Skin epidermis (tissue), 12 donors: Measurements from ENCODE around the gene YBX2.
A peak's percentile ranks its signal among the peaks of the same experiment; 100 is the strongest.

Experiments used
- H3K27ac ChIP-seq, 21 experiments: fragments of 200-600 bp; sonication (generic) in 11 of 21; one replicate each; pipeline ENCODE4 v1.5.0; 2020; ENCODE audit warnings: mild to moderate bottlenecking in 3 of 21, inconsistent platforms in 2 of 21, moderate library complexity in 2 of 21
- H3K4me3 ChIP-seq, 7 experiments: fragments of 200-600 bp; sonication (generic) in 2 of 7; one replicate each; pipeline ENCODE4 v1.5.0; 2020; ENCODE audit warnings: inconsistent platforms in 2 of 7, mild to moderate bottlenecking in 2 of 7, moderate library complexity in 1 of 7

YBX2 gene

DNA sequence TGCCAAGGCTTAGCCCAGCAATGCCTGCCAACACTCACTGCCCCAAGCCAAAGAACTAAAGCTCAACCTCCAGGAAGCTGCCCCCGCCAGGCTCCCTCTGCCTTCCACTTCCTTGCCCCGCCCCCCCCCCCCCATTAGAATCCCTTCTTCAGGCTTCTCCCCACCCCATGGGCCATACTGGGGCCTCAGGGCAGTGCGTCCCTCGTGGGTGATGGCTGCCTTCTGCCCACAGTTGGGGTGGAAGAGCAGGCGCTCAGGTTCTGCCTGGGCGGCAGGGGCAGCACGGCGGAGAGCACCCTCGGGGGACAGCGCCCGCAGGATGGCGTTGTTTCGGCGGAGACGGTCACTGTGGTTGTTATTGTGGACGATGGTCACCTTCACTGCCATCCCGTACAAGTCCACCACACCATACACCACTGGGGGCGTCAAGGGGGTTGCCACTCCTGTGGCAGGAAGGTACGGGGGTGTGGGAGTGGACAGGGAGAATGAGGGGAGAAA lies 30.6 kb upstream of the YBX2 start:
- no peak overlapping the region for H3K4me3 ChIP-seq
- no peak overlapping the region for H3K27ac ChIP-seq

DNA sequence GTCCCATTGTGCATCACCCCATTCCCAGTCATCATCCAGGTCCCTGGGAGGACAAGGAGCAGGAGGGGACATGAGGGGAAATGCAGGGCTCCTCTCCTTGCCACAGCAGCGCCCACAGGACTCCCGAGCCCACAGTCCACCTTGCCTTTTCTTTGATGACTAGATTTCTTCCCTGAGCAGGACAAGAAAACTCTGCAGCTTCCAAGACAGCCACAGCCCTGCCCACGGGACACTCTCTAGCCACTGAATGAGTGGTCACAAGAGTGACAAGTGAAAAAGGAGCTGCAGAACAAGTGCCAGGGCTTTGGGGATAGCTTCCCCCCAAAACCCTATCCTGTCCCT lies 30.0 kb upstream of the YBX2 start:
- Histone ChIP-seq H3K27ac (no peak overlapping the region), H3K4me3 (no peak overlapping the region)

DNA sequence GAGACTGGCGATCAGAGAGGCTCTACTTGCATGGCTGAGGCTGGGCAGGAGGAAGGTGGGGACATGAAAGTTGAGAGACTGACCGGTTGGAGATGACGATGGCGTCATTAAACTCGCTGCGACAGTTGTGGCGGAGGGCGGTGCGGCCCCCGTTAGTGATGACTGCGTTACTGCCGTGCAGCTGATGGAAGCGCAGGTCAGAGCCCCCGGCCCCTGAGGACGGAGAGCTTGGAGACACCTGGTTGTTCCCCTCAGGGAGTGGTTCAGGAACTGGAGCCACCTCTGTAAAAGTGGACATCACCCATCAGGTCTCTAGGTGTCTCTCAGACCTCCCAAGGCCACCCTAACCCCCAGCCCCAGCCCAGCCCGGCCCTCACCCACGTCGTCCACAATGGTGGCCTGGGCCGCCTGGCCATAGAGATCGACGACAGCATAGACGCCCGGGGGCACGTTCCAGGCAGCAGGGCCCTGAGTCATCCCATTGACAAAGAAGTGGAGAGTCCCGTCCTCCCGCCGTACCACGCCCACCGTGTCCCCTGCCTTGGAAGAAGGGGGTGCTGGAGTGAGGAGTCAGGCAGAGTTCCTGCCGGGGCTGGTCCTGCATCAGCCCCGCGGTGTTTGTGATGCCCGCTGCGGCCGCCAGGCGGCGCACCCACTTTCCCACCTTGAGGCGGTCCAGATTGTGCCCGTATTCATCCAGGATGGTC lies 29.4 kb upstream of the YBX2 start:
- Histone ChIP-seq H3K4me3 (no peak overlapping the region), H3K27ac (no peak overlapping the region)

DNA sequence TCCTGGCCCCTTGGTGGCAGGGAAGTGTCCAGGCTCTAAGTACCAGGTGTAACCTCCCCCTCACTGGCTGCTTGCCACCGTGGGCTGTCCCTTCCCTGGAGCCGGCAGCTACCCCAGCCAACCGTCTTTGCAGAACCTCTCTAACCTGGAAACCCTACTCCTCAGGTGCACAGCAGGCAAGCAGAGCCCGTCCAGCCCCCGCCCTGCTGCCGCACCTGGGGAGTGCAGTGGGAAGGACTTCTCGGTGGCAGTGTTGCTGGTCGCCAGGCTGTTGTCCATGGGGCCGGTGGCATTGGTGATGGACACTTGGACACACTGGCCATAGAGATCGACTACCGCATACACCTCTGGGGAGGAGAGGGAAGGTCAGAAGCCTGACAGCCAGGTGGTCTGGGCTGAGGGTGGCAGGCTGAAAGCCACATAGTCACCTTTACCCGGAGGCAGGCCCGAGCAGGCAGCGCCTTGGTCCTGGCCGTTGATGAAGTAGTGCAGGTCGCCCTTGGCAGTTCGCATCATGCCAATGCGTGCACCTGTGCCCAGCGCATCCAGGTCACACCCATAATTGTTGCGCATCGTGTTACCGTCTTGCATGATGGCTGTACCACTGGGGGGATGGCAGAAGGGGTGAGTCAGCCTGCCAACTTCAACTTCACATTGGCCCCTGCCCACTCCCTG lies 28.2 kb upstream of the YBX2 start:
- H3K4me3 ChIP-seq = no peak overlapping the region
- no peak overlapping the region for H3K27ac ChIP-seq

DNA sequence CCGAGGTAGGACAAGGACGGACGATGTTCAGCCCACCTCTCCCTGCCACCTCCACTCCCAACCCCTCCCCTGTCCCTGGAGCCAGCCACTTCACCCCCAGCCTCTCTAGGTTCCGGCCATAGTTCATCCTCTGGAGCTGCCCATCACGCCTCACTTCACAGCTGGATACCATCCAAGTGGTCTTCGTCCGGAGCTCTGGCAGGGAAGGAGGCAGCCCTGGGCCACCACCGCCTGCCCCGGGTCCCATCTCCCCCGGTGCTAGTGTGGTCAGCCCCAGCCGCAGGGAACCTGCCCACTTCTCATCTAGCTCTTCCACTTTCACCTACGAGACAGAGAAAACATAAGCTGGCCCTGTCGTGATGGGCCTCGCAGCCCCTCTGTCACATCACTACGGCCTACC lies 27.0 kb upstream of the YBX2 start:
- no peak overlapping the region for H3K4me3 ChIP-seq
- no peak overlapping the region for H3K27ac ChIP-seq

DNA sequence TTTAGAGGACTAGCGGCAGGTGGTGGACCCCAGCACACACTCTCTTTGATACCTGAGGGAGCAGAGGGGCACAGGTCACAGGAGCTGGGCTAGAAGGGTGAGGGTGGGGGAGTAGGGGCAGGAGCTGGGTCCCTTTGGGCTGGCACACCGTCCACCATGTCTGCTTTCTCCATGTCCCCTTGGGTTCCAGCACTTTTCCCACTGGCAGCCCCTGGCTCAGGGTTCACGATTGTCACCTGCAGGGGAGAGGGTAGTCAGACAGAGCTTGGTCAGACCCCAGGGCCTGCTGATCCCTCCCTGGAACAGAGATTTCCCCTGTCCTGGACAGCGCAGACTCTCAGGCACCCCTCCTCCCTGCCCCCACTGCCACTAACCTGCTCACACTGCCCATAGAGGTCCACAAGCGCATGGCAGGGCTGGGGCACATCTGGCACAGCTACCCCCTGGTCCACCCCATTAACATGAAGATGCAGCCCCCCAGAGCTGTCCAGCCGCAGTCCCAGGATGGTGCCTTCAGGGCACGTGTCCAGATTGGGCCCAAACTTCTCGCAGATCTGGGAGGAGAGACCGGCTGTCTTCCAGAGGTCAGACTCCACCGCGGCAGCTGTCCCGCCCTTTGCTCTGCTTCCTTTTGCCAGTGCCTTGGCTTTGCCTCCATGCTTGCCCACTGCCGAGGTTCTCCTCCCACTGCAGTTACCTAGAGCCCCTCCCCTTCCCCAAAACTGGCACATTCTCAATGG lies 23.9 kb upstream of the YBX2 start:
- Histone ChIP-seq H3K27ac (peak overlapping the region in 1 of 21 experiments; percentile 5), H3K4me3 (no peak overlapping the region)

DNA sequence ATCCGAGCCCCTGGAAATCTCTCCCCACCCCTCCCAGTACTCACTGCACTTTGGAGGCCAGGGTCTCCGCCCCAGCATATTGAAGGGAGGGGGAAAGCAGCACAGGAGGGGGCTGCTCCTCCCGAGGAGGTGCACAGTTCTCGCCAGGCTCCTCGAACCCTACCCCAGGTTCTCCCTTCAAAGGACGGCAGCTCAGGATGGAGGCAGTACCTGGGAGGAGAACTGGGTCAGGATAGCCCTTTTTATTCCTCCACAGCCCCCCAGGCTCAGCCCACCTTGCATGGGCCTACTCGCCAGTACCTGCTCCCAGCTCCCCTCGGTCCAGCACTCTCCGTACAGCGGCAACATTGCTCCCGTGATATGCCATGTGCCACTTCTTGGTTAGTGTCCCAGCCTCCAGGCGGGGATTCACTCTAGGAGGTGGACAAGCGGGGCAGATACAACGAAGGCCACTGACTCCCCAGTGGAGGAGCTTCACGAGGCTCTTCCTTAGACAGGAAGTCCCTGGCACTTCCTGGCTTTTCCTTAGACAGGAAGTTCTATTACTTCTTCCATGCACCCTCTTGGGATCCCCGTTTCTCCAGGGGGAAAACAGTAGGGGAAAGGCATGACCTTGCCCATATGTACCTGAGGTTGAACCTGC lies 22.8 kb upstream of the YBX2 start:
- H3K27ac ChIP-seq = peak overlapping the region in 1 of 21 experiments; percentile 38
- H3K4me3 ChIP-seq = no peak overlapping the region

DNA sequence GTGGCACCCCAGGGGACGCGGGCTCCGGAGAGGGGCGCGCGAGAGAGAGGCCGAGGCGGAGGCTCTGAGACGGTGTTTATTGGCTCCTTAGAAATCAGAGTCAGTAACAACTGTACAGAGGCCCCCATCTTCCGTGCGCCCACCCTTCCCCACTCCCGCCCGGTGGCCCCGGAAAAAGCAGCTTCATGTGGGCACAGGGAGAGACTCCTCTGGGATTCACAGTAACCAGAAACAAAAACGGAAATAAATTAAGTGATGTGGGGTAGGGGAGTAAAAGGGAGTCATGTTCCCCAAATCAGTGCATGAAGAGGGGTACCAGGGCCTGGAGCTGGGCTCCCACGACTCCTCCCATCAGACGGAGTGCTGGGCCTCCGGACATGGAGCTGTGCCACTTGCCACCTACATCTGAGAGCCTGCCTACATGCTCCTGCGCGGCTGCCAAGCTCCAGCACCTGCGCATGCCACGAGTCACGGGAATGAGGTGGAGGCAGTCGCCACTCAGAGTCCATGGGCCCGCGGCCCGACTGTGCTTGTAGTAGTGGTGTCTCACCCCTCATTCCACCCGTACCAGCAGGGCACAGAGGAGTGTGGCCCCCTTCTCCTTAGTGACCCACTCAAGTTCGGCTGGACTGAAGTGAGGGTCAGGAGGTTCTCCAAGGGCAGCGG lies 21.3 kb upstream of the YBX2 start:
- peak overlapping the region; percentile 76 to 98 (median 92) for H3K27ac ChIP-seq

DNA sequence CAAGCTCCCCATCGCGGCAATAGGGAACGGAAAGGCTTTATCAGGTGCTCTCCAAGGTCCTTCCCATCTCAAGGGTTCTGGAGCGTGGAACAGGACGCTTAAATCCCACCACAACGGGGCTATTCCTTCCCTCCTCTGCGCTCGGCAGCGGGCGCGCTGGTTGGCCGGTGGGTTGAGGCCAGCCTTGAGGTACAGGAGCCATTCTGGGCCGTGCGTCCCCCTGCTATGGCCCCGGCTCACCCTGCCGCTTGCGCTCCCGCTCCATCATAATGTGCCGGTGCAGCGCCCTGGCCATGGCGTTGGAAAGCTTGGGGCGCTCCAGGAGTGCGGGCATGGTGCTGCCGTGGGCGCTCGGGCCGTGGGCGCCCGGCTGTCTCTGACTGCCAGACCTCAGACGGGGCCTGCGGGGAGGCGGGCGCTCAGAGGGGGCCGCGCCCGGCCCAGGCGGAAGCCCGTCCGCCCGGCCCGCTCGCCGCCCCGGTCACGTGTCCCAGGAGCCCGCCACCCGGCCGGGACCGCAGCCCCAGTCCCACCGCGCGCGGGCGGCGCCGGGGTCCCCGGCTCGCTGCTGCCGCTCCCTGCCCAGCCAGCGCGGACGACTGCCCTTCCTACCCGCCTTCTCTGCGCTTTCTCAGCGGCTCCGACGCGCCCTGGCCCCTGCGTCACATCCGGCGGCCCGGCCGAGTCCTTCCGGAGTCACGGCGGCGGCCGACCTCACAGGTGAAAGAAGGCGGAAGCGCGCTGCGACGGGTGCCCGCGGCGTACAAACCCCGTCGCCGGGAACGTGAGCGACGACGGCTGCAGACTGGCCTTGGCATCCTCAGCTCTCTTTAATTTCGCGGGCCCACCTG lies 20.5 kb upstream of the YBX2 start, which contains the start of gene GPS2:
Gene GPS2 (minus strand): TSS at position 642 of the 851 bp plus-strand sequence. CDS start 308 bp downstream, at position 334.
- Histone ChIP-seq H3K27ac (peak within 1 kb of the TSS; percentile 76 to 98 (median 92)), H3K4me3 (peak within 1 kb of the TSS; percentile 50 to 92 (median 82))

More for the DNA sequence above, 21.3 kb upstream of the YBX2 start:
- peak overlapping the region; percentile 50 to 92 (median 82) for H3K4me3 ChIP-seq

DNA sequence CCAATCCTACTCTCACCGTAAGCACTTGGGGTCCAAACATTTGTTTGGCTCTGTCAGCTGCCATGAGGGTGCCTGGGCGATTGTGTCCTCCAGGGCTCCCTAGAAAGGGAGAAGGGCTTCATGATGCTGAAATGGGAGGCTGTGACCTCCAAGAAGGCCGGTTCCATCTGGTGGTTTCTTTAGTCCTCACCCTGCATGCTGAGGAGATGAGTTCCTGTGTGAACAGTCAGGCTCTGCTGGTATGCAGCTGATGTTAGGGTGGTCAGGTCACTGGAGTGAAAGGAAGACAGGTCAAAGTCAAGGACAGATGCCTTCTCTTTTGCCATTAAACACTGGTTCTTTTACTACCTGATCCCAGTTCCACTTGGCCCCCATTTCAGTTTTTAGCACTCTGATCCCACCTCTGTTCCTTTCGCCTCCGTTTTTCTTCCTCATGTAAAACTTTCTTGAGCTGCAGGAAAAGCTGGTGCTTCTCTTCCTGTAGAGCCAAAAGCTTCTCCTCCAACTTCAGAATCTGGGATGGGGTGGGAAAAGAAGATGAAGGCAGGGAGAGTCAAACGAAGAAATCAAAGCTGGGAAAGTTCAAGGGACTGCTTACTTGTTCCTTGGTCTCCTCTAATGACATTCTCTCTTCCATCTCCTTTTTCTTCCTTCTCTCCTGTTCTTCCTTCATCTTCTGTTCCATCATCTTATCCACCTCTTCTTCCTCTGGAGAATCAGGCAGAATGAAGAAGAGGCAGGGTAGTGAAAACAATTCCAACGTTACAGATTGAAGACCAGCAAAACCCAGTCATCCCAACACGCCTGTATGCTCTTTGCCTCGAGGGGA lies 19.7 kb upstream of the YBX2 start:
- Histone ChIP-seq H3K4me3 (peak overlapping the region; percentile 50 to 92 (median 82)), H3K27ac (peak overlapping the region in 20 of 21 experiments; percentile 76 to 98 (median 92))

DNA sequence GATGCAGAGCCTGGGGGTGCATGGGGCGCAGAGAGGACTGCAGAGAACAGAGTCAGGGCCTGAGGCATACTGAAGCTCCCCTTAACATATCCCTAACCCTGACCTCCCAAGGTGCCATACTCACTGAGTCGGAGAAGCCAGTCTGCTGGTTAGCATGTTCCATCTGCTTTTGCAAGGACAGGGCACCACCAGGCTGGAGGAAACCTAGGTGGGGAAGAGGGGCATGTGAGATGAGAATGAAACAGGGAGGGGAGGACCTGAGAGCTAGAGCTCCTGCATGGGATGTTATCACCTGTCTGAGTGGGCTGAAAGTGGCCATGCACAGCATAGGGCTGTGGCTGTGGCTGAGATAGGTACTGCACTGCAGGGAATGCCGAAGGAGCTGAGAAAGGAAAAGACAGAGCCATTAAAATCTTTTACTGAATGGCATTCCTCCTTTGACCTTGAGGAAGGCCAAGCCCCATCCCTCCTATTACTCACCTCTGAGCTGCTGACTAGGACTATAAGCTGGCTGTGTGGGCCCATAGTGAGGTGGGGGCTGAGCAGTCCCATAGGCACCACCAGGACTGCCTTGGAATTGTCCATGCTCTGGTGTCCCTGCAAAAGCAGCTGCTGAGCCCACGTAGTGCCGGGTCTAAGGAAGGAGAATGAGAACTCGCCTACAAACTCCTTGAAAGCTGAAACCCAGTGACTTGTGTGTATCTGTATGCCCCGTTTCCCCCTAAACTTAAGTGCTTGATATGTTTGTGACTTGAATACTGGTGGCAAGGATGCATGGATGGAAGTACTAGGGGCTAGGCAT lies 18.9 kb upstream of the YBX2 start:
- peak overlapping the region in 1 of 21 experiments; percentile 38 for H3K27ac ChIP-seq

DNA sequence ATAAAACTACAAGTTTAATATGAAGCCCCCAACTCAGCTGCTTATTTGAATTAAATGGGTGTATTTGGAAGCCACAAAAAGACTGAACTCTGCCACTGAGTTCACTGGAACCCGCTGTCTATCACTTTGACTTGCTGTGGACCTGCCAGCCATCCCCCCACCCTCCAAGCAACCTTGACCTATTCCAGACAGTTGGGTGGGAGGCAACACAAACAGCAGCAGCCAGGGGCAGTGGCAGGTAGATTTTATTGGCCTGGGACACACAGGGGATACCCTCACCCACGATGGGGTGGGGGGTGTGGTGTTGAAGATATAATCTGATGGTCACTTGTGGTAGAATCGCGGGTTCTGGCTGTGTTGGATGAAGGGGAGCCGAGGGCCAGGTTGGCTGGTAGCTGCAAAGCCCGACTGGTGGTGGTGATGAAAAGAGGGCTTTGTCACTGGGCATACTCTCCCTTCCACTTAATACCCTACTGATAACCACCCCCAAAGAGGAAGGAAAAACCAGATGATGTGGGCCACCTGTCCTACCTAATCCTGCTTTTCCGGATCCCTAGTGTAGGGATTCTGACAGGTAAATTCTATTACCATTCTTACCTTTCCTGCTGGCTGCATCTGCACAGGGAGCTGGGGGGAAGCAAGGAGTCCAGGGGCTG lies 18.1 kb upstream of the YBX2 start:
- Histone ChIP-seq H3K4me3 (no peak overlapping the region), H3K27ac (no peak overlapping the region)

More for the DNA sequence above, 18.9 kb upstream of the YBX2 start:
- H3K4me3 ChIP-seq = no peak overlapping the region

DNA sequence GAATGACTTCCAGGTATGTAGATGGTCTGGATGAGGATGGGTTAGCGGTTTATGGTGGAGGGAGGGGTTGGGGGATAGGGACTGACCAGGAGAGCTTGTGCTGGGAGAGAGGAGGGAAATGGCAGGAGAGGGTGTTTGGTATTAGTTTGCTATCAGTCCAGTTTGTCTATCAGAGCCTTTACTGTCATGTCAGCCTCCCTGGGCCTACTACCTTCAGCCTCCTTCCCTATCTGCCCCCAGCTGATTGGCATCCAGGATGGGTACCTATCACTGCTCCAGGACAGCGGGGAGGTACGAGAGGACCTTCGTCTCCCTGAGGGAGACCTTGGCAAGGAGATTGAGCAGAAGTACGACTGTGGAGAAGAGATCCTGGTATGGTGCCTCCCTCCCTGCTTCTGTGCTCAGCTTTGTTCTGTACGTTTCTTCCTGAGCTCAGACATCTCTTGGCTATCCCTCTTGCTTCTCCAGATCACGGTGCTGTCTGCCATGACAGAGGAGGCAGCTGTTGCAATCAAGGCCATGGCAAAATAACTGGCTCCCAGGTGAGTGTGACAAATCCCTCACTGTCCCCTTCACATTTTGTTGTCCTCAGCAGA lies 16.8 kb upstream of the YBX2 start:
- Histone ChIP-seq H3K4me3 (no peak overlapping the region), H3K27ac (no peak overlapping the region)

DNA sequence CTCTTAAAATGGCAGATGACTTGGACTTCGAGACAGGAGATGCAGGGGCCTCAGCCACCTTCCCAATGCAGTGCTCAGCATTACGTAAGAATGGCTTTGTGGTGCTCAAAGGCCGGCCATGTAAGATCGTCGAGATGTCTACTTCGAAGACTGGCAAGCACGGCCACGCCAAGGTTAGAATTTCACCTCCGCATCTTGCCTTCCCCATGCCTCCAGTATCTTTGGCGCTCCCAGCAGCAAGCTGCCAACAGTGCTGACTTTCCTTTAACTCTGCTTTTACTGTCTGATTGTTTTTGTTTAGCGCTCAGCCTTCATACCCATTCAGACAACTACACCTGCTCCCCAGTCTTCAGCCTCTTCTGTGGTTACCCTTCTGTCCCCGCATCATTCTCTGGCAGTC lies 15.2 kb upstream of the YBX2 start:
- peak overlapping the region in 4 of 7 experiments; percentile 86 to 100 (median 94) for H3K4me3 ChIP-seq
- peak overlapping the region in 14 of 21 experiments; percentile 93 to 100 (median 100) for H3K27ac ChIP-seq

DNA sequence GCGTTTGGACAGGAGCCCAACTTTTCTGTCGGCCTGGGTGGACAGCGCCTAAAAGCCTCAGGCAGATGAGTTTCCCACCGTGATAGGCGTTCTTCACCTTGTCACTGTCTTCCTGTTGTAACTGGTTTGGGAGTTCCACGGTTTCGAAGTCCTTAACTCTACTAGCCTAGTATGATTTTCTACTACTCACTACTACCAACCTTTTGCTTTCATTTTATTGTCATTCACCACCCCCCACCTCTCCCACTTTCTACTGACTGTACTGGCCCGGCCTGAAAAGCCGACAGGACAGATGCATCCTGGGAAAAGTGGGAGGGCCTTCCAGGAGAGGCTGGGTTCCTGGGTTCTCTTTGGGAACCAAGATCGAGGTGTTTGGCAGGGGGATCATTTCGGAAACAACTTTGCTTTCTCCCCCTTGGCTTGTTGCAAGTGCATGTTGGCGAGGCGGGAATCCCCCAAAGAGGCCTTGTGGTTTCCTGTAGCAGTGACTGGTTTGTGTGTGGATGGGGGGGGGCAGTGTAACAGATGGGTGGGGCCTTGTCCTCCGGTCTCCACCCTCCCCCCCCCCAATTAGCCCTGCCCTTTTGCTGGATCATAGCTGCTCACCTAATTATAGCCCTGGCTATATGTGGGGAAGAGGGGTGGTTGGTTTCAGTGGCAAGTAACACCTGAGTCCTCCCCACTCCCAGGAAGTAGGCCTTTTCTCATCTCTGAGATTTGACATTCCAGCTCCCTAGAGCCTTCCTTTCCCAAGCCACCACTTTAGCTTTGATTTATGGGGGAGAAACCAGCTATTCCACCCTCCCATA lies 14.4 kb upstream of the YBX2 start:
- H3K4me3 ChIP-seq = peak overlapping the region; percentile 86 to 100 (median 98)
- H3K27ac ChIP-seq = peak overlapping the region; percentile 93 to 100 (median 99)
